ENCODE results near the gene ZNF724. TPM values are rescaled to one million over a fixed set of nuclear protein-coding genes. Genes with fewer than 3 reads are reported as not detected.

Gene ZNF724
- total and polyA plus RNA-seq, 2 of the 13 experiments (the other 11 are each of a cell fraction or from before 2014, with no cell fraction given) = 1.5 to 15.0 TPM

DNA sequence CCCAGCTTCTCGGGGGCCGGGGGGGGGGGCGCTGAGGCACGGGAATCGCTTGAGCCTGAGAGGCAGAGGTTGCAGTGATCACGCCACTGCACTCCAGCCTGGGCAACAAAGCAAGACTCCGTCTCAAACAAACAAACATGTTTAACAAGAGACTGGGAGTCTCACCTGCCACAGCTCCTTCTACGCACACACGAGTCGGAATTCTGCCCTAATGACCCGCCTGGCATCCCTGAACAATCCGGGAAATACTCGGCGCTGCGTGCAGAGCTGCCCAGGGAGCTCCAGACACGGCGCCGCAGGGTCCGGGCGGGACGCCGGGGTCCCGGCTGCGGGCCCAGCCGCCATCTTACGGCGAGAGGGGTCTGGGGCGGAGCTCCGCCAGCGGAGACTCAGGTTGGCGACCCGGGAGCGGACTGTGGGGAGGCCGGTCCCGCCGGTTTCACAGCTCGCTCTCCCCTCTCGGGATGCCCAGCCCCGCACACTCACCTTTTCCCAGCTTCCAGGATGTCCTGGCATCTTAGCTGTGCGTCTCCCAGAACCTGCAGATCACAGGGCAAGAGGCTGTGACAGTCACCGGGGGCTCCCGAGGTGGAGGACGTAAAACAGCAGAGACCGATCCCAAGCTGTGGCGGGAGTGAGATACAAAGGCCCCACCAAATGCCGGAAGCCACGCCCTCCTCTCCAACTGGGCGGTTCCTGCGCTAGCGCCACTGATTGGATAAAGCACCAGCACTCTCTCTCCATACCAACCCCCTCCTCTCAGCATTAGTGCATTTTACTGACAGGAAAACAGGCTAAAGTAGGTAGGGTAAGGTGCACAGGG lies 23.6 kb upstream of the ZNF724 start (continued):
- TF ChIP-seq KIAA2018 (CRISPR knock-in tag; IDR thresholded peaks at IDR 0.05; ENCODE audit: borderline replicate concordance) (no peak), ELK4 (CRISPR knock-in tag; IDR thresholded peaks at IDR 0.05; ENCODE audit: borderline replicate concordance) (no peak), ZNF232 (CRISPR knock-in tag; IDR thresholded peaks at IDR 0.05; ENCODE audit: borderline replicate concordance) (no peak), ZNF577 (CRISPR knock-in tag; IDR thresholded peaks at IDR 0.05; ENCODE audit: borderline replicate concordance, low read depth) (no peak), POLR2AphosphoS5 (IDR thresholded peaks at IDR 0.05; ENCODE audit: low read depth, low read length) (peak; percentile 90), ONECUT2 (CRISPR knock-in tag; IDR thresholded peaks at IDR 0.05) (no peak), TEAD3 (CRISPR knock-in tag; optimal IDR thresholded peaks at IDR 0.05; ENCODE audit: borderline replicate concordance) (peak; percentile 46), ZNF766 (CRISPR knock-in tag; IDR thresholded peaks at IDR 0.05; ENCODE audit: borderline replicate concordance) (no peak), ZNF670 (CRISPR knock-in tag; IDR thresholded peaks at IDR 0.05; ENCODE audit: borderline replicate concordance) (no peak), HES4 (CRISPR knock-in tag; IDR thresholded peaks at IDR 0.05; ENCODE audit: borderline replicate concordance) (peak; percentile 23; the same call in 1 of the 2 replicates), HMGXB4 (CRISPR knock-in tag; IDR thresholded peaks at IDR 0.05; ENCODE audit: borderline replicate concordance in 1 of 2, low read depth in 1 of 2) (peak; percentile 53 to 87; a peak in 3 of 4 replicates), ZNF781 (CRISPR knock-in tag; IDR thresholded peaks at IDR 0.05; ENCODE audit: borderline replicate concordance, not compliant biosample characterization) (no peak), HNRNPL (IDR thresholded peaks at IDR 0.05; ENCODE audit: low read depth, low read length) (no peak), KLF16 (CRISPR knock-in tag; IDR thresholded peaks at IDR 0.05) (no peak)
- TF ChIP-seq, protein P1, sequence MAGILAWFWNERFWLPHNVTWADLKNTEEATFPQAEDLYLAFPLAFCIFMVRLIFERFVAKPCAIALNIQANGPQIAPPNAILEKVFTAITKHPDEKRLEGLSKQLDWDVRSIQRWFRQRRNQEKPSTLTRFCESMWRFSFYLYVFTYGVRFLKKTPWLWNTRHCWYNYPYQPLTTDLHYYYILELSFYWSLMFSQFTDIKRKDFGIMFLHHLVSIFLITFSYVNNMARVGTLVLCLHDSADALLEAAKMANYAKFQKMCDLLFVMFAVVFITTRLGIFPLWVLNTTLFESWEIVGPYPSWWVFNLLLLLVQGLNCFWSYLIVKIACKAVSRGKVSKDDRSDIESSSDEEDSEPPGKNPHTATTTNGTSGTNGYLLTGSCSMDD (CRISPR knock-in tag; IDR thresholded peaks at IDR 0.05) = no peak
